GM21619 (cell line): ENCODE measurements around the gene SIL1.

ENCODE experiments used
- ATAC-seq: cut with Tn5 transposase; IDR thresholded peaks from one replicate; pipeline ENCODE4 v1.9.1; 2021; ENCODE audit not compliant: unreplicated experiment

SIL1 gene

GRCh38 chr5:138986186-138986800 is 211.9 kb downstream of the SIL1 start:
- no peak for ATAC-seq

GRCh38 chr5:138985683-138986082 is 212.5 kb downstream of the SIL1 start:
- ATAC-seq = no peak

DNA sequence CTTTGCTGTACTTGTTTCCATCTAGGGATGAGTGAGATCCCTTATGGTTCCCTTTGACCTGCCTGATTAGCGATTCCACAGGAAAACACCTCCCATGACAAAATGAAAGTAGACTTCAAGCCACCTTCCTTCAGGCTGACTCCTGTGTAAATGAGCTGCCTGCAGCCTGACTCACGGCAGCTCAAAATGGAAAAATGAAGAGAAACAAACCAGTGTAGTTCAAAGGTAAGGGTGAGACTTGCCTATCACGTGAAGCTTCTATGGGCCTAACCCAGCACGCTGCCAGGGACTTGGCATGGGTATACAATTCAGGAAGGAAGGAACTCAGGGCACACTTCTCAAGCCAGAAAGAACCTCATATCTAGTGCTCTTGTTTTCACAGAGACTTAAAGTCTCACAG is 212.9 kb downstream of the SIL1 start:
- no peak for ATAC-seq

- no peak for ATAC-seq
These were observed 214.2 kb downstream of the SIL1 start for GRCh38 chr5:138983984-138984383.

DNA sequence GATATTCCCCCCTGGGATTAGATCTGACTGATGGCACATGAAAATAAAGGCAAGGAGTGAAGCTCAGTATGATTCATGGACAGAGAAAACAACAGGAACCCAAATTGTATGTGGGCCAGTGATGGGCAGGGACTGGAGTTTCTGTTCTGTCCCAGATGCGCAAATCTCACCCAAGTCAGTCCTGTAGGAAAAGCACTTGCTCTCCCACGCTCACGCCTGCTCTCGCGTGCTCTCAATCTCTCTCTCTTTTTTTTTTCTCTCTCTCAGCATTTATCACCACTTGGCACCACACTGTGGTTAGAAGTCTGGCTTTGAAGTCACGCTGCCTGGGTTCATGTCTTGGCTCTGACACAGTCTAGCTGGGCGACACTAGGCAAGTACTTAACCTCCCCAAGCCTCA is 216.6 kb downstream of the SIL1 start:
- no peak for ATAC-seq

DNA sequence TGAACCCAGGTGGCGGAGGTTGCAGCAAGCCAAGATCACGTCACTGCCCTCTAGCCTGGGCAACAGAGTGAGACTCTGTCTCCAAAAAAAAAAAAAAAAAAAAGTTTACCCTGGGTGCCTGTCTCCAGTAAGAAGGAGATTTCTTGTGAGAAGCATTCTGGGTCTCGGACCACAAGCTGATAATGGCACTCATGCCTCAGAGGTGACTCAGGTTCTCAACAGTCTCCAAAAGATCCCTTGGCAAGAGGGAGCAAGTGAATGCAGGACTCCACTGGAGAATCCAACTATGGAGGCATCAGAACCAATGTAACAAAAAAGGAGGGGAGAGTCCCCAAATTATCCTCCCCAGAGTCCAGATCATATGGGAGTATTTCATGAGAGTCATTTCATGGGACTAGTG is 217.0 kb downstream of the SIL1 start:
- no peak for ATAC-seq

- no peak for ATAC-seq
These were observed 217.7 kb downstream of the SIL1 start for GRCh38 chr5:138980441-138980840.

- ATAC-seq = no peak
These were observed 218.4 kb downstream of the SIL1 start for GRCh38 chr5:138979684-138980280.

- no peak for ATAC-seq
These were observed 219.6 kb downstream of the SIL1 start for GRCh38 chr5:138978581-138978980.

DNA sequence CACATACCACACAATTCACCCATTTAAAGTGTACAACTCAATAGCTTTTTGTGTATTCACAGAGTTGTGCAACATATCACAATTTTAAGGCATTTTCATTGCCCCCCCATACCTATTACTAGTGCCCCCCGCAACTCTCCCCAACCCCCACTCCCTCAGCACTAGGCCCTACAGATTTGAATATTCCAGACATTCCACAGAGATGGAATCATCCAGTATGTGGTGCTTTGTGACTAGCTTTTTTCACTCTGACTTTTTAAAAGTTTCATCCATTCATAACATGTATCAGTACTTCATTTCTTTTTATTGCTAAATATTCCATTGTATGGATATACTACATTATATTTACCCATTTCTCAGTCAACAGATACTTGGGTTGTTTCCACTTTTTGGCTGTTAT is 220.1 kb downstream of the SIL1 start:
- no peak for ATAC-seq

DNA sequence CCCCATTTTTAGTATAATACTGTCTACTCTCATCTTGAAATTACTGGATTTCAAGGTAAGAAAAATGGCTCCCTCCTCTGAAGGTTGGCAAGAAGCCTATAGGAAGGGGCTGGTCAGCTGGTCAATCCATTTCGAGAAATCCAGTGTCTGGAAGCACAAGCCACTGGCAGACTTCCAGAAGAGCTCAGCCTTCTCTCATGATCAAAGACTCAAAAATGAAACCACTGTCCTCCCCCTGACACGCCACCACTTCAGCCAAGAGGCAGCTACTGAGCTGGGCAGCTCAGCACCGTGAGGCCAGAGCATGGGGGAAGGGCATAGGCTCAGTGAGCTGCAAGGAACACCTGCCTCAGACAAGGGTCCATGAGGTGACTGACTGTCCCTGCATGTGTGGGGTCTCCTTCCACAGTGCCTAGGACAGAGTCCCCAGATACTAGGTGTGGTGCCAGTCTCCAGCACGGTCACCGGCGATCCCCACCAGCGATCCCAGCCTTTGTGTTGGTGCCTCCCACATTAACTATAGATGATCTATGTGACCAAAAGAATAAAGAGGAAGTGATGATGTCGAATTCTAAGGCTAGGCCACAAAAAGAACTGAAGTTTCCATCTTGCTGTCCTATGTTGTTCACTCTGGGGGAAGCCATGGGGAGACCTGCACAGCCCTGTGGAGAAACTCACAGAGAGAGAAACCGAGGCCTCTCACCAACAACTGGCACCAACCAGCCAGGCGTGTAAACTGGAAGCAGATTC is 222.9 kb downstream of the SIL1 start:
- no peak for ATAC-seq

GRCh38 chr5:138974227-138975063 is 223.7 kb downstream of the SIL1 start:
- no peak for ATAC-seq

GRCh38 chr5:138972836-138973235 is 225.3 kb downstream of the SIL1 start:
- no peak for ATAC-seq

GRCh38 chr5:138972230-138972629 is 225.9 kb downstream of the SIL1 start:
- no peak for ATAC-seq

DNA sequence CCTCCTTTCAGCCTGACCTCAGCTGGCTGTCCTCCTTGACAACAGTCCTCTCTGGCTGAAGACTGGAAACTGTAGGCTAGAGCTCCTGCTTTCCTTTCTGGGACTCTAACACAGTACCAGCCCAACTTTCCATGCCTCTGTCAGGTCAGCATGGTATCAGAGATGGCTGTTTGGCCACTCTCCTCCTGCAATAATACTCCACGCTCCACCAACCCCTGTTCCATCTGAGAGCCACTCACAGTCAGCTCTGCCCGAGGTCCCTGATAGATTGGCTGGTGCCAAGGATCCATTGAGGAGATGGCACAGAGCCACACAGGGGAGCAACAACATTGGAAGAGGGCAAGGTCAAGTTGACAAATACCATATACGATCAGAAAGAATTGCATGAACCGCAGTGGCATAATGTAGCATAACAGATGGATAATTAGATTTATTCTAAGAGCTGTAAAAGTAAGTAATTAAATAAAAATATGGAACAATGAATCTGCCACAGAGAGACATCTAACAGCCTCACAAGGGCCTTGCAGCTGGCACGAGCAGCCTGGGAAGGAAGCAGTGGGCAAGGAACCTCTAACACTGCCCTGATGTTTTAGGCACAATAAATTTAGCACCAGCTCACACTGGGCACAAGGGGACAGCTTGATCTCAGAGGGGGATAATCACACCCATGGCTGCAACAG is 228.7 kb downstream of the SIL1 start:
- ATAC-seq = no peak

DNA sequence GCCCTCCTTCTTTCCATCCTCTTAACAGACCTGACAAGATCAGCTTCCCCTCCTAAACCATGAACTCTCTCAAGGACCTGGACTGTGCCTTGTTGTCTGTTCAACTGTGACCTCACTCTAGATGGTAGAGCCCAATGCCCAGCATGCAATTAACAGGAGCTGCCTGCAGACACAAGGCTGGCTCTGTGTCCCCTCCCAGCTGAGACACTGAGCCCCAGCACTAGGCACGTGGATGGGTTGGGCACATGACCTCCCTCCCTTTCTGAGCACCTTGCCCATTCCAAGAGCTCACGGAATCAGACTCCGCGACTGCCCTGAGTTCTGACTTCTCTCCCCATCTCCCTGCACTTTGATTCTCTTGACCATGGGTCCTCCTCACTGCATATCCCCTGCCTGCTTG is 229.6 kb downstream of the SIL1 start:
- no peak for ATAC-seq

DNA sequence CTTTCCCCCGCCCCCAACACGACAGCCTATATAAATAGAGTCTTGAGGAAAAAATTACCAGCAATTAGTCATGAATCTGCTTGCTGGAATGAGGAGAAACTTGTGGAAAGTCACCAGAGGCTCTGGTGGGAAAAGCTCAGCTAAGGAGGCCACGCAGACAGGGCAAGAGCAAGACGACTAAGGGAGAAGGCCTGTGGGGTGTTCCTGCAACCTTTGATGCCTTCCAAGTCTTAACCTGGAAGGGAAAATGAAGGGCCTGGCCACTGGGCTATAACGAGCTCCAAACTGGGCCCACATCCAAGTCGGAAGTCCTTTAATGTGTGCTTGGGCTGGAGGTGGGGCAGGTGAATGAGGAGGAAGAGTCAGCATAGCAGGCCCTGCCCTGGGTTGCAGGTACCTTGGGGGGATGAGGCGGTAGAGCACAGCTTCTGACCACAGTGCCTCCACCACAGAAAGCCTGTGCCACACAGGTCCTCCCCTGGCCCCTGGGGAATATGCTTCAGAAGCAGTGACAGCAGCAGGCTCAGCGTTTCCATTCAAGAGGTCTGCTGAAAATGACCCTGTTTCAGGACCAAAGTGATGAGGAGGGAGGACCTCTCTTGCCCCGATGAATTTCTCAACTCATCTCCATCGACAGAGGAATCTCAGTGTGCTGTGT is 230.2 kb downstream of the SIL1 start:
- no peak for ATAC-seq

DNA sequence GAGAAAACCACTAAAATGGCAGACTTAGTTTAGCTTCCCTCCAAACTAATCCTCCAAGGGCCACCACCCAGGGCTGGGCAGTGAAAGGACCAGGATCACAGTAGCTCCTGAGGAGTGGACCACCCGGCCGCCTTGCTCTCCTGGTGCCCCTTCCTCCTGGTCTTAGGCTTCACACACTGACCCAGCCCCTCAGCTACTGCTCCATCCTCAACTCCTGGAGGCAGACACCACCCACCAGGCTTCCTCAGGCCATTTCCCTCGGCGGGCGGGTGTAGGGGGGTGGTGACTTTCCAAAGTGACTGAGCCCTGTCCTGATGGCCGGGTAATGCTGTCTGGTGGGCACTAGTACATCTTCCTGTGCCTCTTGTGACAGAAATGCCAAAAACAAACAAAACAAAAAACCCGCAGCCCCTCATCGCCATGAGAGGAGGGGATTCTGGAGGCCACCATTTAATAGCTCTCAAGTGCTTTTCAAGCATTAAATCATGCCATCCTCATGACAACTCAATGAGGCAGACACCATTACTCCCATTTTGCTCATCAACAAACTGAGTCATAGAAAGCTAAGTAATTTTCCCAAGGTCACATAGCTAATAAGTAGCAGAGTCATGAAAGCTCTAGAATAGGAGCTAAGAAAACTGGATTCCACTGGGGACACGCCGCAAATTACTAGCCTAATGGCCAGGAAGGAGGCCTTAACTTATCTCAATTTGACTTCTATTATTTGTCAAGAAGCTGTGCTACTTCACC is 231.8 kb downstream of the SIL1 start:
- ATAC-seq = no peak

GRCh38 chr5:138965626-138966025 is 232.5 kb downstream of the SIL1 start:
- ATAC-seq = no peak
